Measurements from ENCODE around the gene COL11A1.
"Not testable (repeated sequence)": the region's sequence is repeated elsewhere in the genome, so short reads cannot be mapped to it uniquely, and the experiment has no call there.

- TF ChIP-seq EP300 (IDR thresholded peaks at IDR 0.05) = not testable (repeated sequence)
- TF ChIP-seq, protein P1, sequence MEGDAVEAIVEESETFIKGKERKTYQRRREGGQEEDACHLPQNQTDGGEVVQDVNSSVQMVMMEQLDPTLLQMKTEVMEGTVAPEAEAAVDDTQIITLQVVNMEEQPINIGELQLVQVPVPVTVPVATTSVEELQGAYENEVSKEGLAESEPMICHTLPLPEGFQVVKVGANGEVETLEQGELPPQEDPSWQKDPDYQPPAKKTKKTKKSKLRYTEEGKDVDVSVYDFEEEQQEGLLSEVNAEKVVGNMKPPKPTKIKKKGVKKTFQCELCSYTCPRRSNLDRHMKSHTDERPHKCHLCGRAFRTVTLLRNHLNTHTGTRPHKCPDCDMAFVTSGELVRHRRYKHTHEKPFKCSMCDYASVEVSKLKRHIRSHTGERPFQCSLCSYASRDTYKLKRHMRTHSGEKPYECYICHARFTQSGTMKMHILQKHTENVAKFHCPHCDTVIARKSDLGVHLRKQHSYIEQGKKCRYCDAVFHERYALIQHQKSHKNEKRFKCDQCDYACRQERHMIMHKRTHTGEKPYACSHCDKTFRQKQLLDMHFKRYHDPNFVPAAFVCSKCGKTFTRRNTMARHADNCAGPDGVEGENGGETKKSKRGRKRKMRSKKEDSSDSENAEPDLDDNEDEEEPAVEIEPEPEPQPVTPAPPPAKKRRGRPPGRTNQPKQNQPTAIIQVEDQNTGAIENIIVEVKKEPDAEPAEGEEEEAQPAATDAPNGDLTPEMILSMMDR (IDR thresholded peaks at IDR 0.05) = not testable (repeated sequence)
These were observed 80.2 kb downstream of the COL11A1 start for GRCh38 chr1:103028110-103028509.
